Gastroesophageal sphincter (tissue), 3 donors: ENCODE results near the gene PIGB.

Experiments used
- POLR2A ChIP-seq, 2 donors: fragments of 450-650 bp; IDR thresholded peaks; one replicate each; pipeline ENCODE4 v1.6.1; 2017; ENCODE audit warnings: antibody characterized with exemption in 2 of 2, mild to moderate bottlenecking in 2 of 2, moderate library complexity in 1 of 2
- POLR2AphosphoS5 ChIP-seq: sonication (generic); formaldehyde crosslinking; IDR thresholded peaks from one replicate; pipeline ENCODE4 v1.6.1; 2017; ENCODE audit warnings: antibody characterized with exemption
- TF ChIP-seq, protein P1 (sequence below), 4 experiments: fragments of 200-600 bp in 2 of 4; fragments of 450-650 bp in 2 of 4; sonication (generic) in 1 of 4; IDR thresholded peaks; one replicate each; pipeline ENCODE4 v1.5.1; 2017 to 2019; ENCODE audit warnings: antibody characterized with exemption in 4 of 4, mild to moderate bottlenecking in 2 of 4, moderate library complexity in 2 of 4

DNA sequence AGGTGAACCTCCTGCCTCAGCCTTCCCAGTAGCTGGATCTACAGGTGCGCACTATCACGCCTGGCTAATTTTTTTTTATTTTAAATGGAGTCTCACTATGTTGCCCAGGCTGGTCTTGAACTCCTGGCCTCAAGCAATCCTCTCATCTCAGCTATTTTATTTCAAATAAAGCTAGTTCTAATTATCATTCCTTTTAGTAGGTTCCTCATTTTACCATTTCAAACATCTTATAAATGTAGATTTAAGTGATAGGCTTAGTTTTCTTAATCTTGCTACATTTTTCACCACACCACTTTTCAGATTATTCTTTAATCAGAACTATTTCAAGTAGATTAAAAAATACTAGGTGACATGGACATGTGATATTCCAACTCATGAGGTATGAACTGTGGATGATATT, 30.3 kb downstream of the PIGB start:
- no peak for TF ChIP-seq POLR2AphosphoS5
- TF ChIP-seq, protein P1, sequence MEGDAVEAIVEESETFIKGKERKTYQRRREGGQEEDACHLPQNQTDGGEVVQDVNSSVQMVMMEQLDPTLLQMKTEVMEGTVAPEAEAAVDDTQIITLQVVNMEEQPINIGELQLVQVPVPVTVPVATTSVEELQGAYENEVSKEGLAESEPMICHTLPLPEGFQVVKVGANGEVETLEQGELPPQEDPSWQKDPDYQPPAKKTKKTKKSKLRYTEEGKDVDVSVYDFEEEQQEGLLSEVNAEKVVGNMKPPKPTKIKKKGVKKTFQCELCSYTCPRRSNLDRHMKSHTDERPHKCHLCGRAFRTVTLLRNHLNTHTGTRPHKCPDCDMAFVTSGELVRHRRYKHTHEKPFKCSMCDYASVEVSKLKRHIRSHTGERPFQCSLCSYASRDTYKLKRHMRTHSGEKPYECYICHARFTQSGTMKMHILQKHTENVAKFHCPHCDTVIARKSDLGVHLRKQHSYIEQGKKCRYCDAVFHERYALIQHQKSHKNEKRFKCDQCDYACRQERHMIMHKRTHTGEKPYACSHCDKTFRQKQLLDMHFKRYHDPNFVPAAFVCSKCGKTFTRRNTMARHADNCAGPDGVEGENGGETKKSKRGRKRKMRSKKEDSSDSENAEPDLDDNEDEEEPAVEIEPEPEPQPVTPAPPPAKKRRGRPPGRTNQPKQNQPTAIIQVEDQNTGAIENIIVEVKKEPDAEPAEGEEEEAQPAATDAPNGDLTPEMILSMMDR (IDR thresholded peaks at IDR 0.05), result no peak
- TF ChIP-seq POLR2A (IDR thresholded peaks at IDR 0.05), result no peak
